ENCODE data around the gene GAR1.

GAR1 gene

GRCh38 chr4:109870061-109870460 is 54.5 kb downstream of the GAR1 start:
- Mint-ChIP-seq H3K27ac (no peak overlapping the region), H3K36me3 (peaks cover 13% of the 10 kb centered on the region), H3K4me3 (no peak overlapping the region), H3K4me1 (ENCODE audit: low read depth) (no peaks in the 10 kb centered on the region), H3K9me3 (ENCODE audit: low read depth) (no peaks in the 10 kb centered on the region), H3K27me3 (no peaks in the 10 kb centered on the region)

GRCh38 chr4:109872065-109872464 is 56.5 kb downstream of the GAR1 start:
- peaks cover 2% of the 10 kb centered on the region for H3K27me3 Mint-ChIP-seq

GRCh38 chr4:109872950-109873656 is 57.5 kb downstream of the GAR1 start:
- Mint-ChIP-seq H3K36me3 (peaks cover 10% of the 10 kb centered on the region), H3K27ac (no peak overlapping the region), H3K9me3 (ENCODE audit: low read depth) (peaks cover 3% of the 10 kb centered on the region), H3K4me1 (ENCODE audit: low read depth) (no peaks in the 10 kb centered on the region), H3K27me3 (peaks cover 4% of the 10 kb centered on the region), H3K4me3 (no peak overlapping the region)

More at GRCh38 chr4:109872065-109872464, 56.5 kb downstream of the GAR1 start:
- Mint-ChIP-seq H3K9me3 (ENCODE audit: low read depth) (peaks cover 3% of the 10 kb centered on the region), H3K4me3 (no peak overlapping the region), H3K27ac (no peak overlapping the region), H3K4me1 (ENCODE audit: low read depth) (no peaks in the 10 kb centered on the region), H3K36me3 (peaks cover 10% of the 10 kb centered on the region)

GRCh38 chr4:109873791-109874514 is 58.4 kb downstream of the GAR1 start:
- Mint-ChIP-seq H3K4me3 (no peak overlapping the region), H3K27me3 (peaks cover 4% of the 10 kb centered on the region), H3K9me3 (ENCODE audit: low read depth) (peaks cover 3% of the 10 kb centered on the region), H3K27ac (no peak overlapping the region), H3K36me3 (peaks cover 10% of the 10 kb centered on the region), H3K4me1 (ENCODE audit: low read depth) (no peaks in the 10 kb centered on the region)
